ENCODE results near the gene OCA2. TPM values are rescaled to one million over a fixed set of nuclear protein-coding genes. Genes with fewer than 3 reads are reported as not detected.
A peak's percentile ranks its signal among the peaks of the same experiment; 100 is the strongest.
"Not testable (repeated sequence)": the region's sequence is repeated elsewhere in the genome, so short reads cannot be mapped to it uniquely, and the experiment has no call there.

The OCA2 gene
- total RNA-seq, 1 donor: not detected

GRCh38 chr15:28026221-28026620, 72.9 kb downstream of the OCA2 start:
- DNase-seq (ENCODE audit: low read depth in 2 of 3, low spot score in 2 of 3): no peak

GRCh38 chr15:28025413-28025812, 73.7 kb downstream of the OCA2 start:
- no peak for DNase-seq (ENCODE audit: low read depth in 2 of 3, low spot score in 2 of 3)

GRCh38 chr15:28024889-28025250, 74.2 kb downstream of the OCA2 start:
- no peak for DNase-seq (ENCODE audit: low read depth in 2 of 3, low spot score in 2 of 3)

GRCh38 chr15:28023933-28024888, 74.9 kb downstream of the OCA2 start:
- DNase-seq (ENCODE audit: low read depth in 2 of 3, low spot score in 2 of 3): no peak

- no peak for DNase-seq (ENCODE audit: low read depth in 2 of 3, low spot score in 2 of 3)
Observed at GRCh38 chr15:28023422-28023821, 75.7 kb downstream of the OCA2 start.

- DNase-seq (ENCODE audit: low read depth in 2 of 3, low spot score in 2 of 3): no peak
Observed at GRCh38 chr15:28022961-28023360, 76.2 kb downstream of the OCA2 start.

GRCh38 chr15:28022181-28022580, 76.9 kb downstream of the OCA2 start:
- DNase-seq (ENCODE audit: low read depth in 2 of 3, low spot score in 2 of 3): no peak

- peak in 2 of 3 donors; percentile 84 to 93 for DNase-seq (ENCODE audit: low read depth in 2 of 3, low spot score in 2 of 3)
Observed at GRCh38 chr15:28021281-28022039, 77.7 kb downstream of the OCA2 start.

- DNase-seq (ENCODE audit: low read depth in 2 of 3, low spot score in 2 of 3): no peak
Observed at GRCh38 chr15:28020644-28021043, 78.5 kb downstream of the OCA2 start.

GRCh38 chr15:28019594-28020309, 79.4 kb downstream of the OCA2 start:
- no peak for DNase-seq (ENCODE audit: low read depth in 2 of 3, low spot score in 2 of 3)

GRCh38 chr15:28018291-28019044, 80.6 kb downstream of the OCA2 start:
- no peak for DNase-seq (ENCODE audit: low read depth in 2 of 3, low spot score in 2 of 3)

- DNase-seq (ENCODE audit: low read depth in 2 of 3, low spot score in 2 of 3): no peak
Observed at GRCh38 chr15:28017423-28017924, 81.6 kb downstream of the OCA2 start.

- no peak for DNase-seq (ENCODE audit: low read depth in 2 of 3, low spot score in 2 of 3)
Observed at GRCh38 chr15:28015855-28016254, 83.3 kb downstream of the OCA2 start.

- DNase-seq (ENCODE audit: low read depth in 2 of 3, low spot score in 2 of 3): no peak
Observed at GRCh38 chr15:28014623-28015200, 84.4 kb downstream of the OCA2 start.

- DNase-seq (ENCODE audit: low read depth in 2 of 3, low spot score in 2 of 3): no peak
Observed at GRCh38 chr15:28013976-28014375, 85.1 kb downstream of the OCA2 start.

- no peak for DNase-seq (ENCODE audit: low read depth in 2 of 3, low spot score in 2 of 3)
Observed at GRCh38 chr15:28013480-28013879, 85.6 kb downstream of the OCA2 start.

- no peak for DNase-seq (ENCODE audit: low read depth in 2 of 3, low spot score in 2 of 3)
Observed at GRCh38 chr15:28012231-28012630, 86.9 kb downstream of the OCA2 start.

GRCh38 chr15:28008175-28008574, 90.9 kb downstream of the OCA2 start:
- not testable (repeated sequence) for DNase-seq (ENCODE audit: low read depth in 2 of 3, low spot score in 2 of 3)

- DNase-seq (ENCODE audit: low read depth in 2 of 3, low spot score in 2 of 3): no peak
Observed at GRCh38 chr15:28006116-28006905, 92.8 kb downstream of the OCA2 start.
